ENCODE measurements around the gene GRIA4.

Gene GRIA4

GRCh38 chr11:105603156-105603555, 6.7 kb upstream of the GRIA4 start:
- no peak overlapping the region for H2AFZ ChIP-seq (ENCODE audit: low read depth, low read length, severe bottlenecking)
- H3K27ac ChIP-seq (ENCODE audit: low read depth, low read length): no peak overlapping the region
- H3F3A ChIP-seq (ENCODE audit: insufficient read depth): no peaks in the 10 kb centered on the region
- no peaks in the 10 kb centered on the region for H3K9me2 ChIP-seq (replicated peaks; ENCODE audit: insufficient read depth, low read length)
- H3K36me3 ChIP-seq (ENCODE audit: low read length): no peaks in the 10 kb centered on the region
- H3K27me3 ChIP-seq (ENCODE audit: low read length): no peaks in the 10 kb centered on the region
- no peak overlapping the region for H3K9ac ChIP-seq (ENCODE audit: low read length)
- H3K4me2 ChIP-seq (ENCODE audit: low read depth, low read length, poor library complexity, severe bottlenecking): no peak overlapping the region
- H4K20me1 ChIP-seq (ENCODE audit: low read depth, low read length): no peaks in the 10 kb centered on the region
- H3K9me3 ChIP-seq (ENCODE audit: insufficient read depth, low read length): no peaks in the 10 kb centered on the region
- no peaks in the 10 kb centered on the region for H3K79me2 ChIP-seq (ENCODE audit: insufficient read depth, low read length)
- H3K4me3 ChIP-seq (ENCODE audit: insufficient read depth, low read length, poor library complexity, severe bottlenecking): no peak overlapping the region
- TF ChIP-seq CTCF (IDR thresholded peaks at IDR 0.05; ENCODE audit: insufficient read depth, low read length, poor library complexity, severe bottlenecking) (no peak), EZH2phosphoT487 (conservative IDR thresholded peaks at IDR 0.05; ENCODE audit: low read length) (no peak)

- no peaks in the 10 kb centered on the region for H3K27me3 ChIP-seq (ENCODE audit: low read length)
- no peaks in the 10 kb centered on the region for H3F3A ChIP-seq (ENCODE audit: insufficient read depth)
- H3K27ac ChIP-seq (ENCODE audit: low read depth, low read length): no peak overlapping the region
- no peak overlapping the region for H3K4me2 ChIP-seq (ENCODE audit: low read depth, low read length, poor library complexity, severe bottlenecking)
- H3K9ac ChIP-seq (ENCODE audit: low read length): no peak overlapping the region
- H3K9me2 ChIP-seq (replicated peaks; ENCODE audit: insufficient read depth, low read length): no peaks in the 10 kb centered on the region
- H3K36me3 ChIP-seq (ENCODE audit: low read length): no peaks in the 10 kb centered on the region
- H3K9me3 ChIP-seq (ENCODE audit: insufficient read depth, low read length): no peaks in the 10 kb centered on the region
- H3K79me2 ChIP-seq (ENCODE audit: insufficient read depth, low read length): no peaks in the 10 kb centered on the region
- no peak overlapping the region for H3K4me3 ChIP-seq (ENCODE audit: insufficient read depth, low read length, poor library complexity, severe bottlenecking)
- no peaks in the 10 kb centered on the region for H4K20me1 ChIP-seq (ENCODE audit: low read depth, low read length)
- no peak for TF ChIP-seq EZH2phosphoT487 (conservative IDR thresholded peaks at IDR 0.05; ENCODE audit: low read length)
- no peak for TF ChIP-seq CTCF (IDR thresholded peaks at IDR 0.05; ENCODE audit: insufficient read depth, low read length, poor library complexity, severe bottlenecking)
- H2AFZ ChIP-seq (ENCODE audit: low read depth, low read length, severe bottlenecking): no peak overlapping the region
These were observed 512 bp upstream of the GRIA4 start for GRCh38 chr11:105609341-105609781.

- Histone ChIP-seq H3K79me2 (ENCODE audit: insufficient read depth, low read length) (no peaks in the 10 kb centered on the region), H3K4me3 (ENCODE audit: insufficient read depth, low read length, poor library complexity, severe bottlenecking) (no peak overlapping the region), H3K27me3 (ENCODE audit: low read length) (no peaks in the 10 kb centered on the region), H3K9me2 (replicated peaks; ENCODE audit: insufficient read depth, low read length) (no peaks in the 10 kb centered on the region), H3K27ac (ENCODE audit: low read depth, low read length) (no peak overlapping the region), H3F3A (ENCODE audit: insufficient read depth) (no peaks in the 10 kb centered on the region), H3K9ac (ENCODE audit: low read length) (no peak overlapping the region), H4K20me1 (ENCODE audit: low read depth, low read length) (no peaks in the 10 kb centered on the region), H2AFZ (ENCODE audit: low read depth, low read length, severe bottlenecking) (no peak overlapping the region), H3K9me3 (ENCODE audit: insufficient read depth, low read length) (no peaks in the 10 kb centered on the region), H3K4me2 (ENCODE audit: low read depth, low read length, poor library complexity, severe bottlenecking) (no peak overlapping the region), H3K36me3 (ENCODE audit: low read length) (no peaks in the 10 kb centered on the region)
- TF ChIP-seq CTCF (IDR thresholded peaks at IDR 0.05; ENCODE audit: insufficient read depth, low read length, poor library complexity, severe bottlenecking): no peak
- no peak for TF ChIP-seq EZH2phosphoT487 (conservative IDR thresholded peaks at IDR 0.05; ENCODE audit: low read length)
These were observed 1.1 kb downstream of the GRIA4 start for GRCh38 chr11:105610871-105611571.
